Right lobe of liver (tissue), 6 donors: ENCODE data around the gene ROPN1L. TPM values are rescaled to one million over a fixed set of nuclear protein-coding genes. Genes with fewer than 3 reads are reported as not detected.

Source experiments
- ATAC-seq, 4 donors: fragments of 200-7000 bp; cut with Tn5 transposase; one replicate each; pipeline ENCODE4 v1.9.1; 2020; ENCODE audit warnings: mild to moderate bottlenecking in 4 of 4, moderate library complexity in 4 of 4
- DNase-seq, 3 donors: peaks; one replicate each; pipeline ENCODE4 v3.0.0-alpha.2; 2020
- H3K27ac ChIP-seq, 3 donors: fragments of 200-600 bp; one replicate each; pipeline ENCODE4 v1.8.0; 2022
- H3K27me3 ChIP-seq, 2 donors: fragments of 200-600 bp; one replicate each; pipeline ENCODE4 v1.8.0; 2022
- H3K36me3 ChIP-seq, 4 donors: fragments of 200-600 bp; sonication (generic) in 1 of 4; one replicate each; pipeline versions ENCODE4 v1.5.1 to v1.8.0; 2017 to 2022; ENCODE audit warnings: control low read depth in 1 of 4
- H3K4me1 ChIP-seq, 4 donors: fragments of 200-600 bp; sonication (generic) in 1 of 4; one replicate each; pipeline versions ENCODE4 v1.5.1 to v1.8.0; 2017 to 2022; ENCODE audit warnings: control low read depth in 1 of 4
- H3K4me3 ChIP-seq, 3 donors: fragments of 200-600 bp; one replicate each; pipeline ENCODE4 v1.8.0; 2022
- H3K9me3 ChIP-seq, 4 donors: fragments of 200-600 bp; sonication (generic) in 1 of 4; one replicate each; pipeline versions ENCODE4 v1.5.1 to v1.8.0; 2017 to 2022; ENCODE audit warnings: control low read depth in 1 of 4
- POLR2A ChIP-seq: fragments of 450-650 bp; IDR thresholded peaks from one replicate; pipeline ENCODE4 v1.6.1; 2017; ENCODE audit warnings: antibody characterized with exemption, mild to moderate bottlenecking
- WGBS: methylation state at CpG from one replicate; pipeline ENCODE4 v1.1.6; 2018; ENCODE audit warnings: low coverage, low lambda C conversion rate; ENCODE audit not compliant: insufficient coverage; ENCODE audit errors: missing lambda C conversion rate; 5-methylcytosine and 5-hydroxymethylcytosine counted together
- intact Hi-C, 2 donors: fragments of 100-400 bp; cut with DNase I; formaldehyde crosslinking; loops; one replicate each; pipeline versions ENCODE4 v1.11.2 to v1.14.1; 2022
- total RNA-seq, 6 experiments: library from RNA; depleted of rRNA in 2 of 6; stranded (reverse); fragments of >200 nt in 2 of 6; fragmentation: NEBNext Ultra II Directional in 3 of 6; extraction: Animal tissue kit (Norgen Biotek cat#: 25700) in 3 of 6; gene quantifications; one replicate each; pipeline versions ENCODE4 v1.1.0 to v1.2.4, GENCODE V29; 2016 to 2023
- TF ChIP-seq, protein P1 (sequence below), 4 donors: fragments of 200-600 bp in 3 of 4; fragments of 450-650 bp in 1 of 4; IDR thresholded peaks; one replicate each; pipeline versions ENCODE4 v1.5.1 to v1.8.0; 2016 to 2022; ENCODE audit warnings: antibody characterized with exemption in 4 of 4, mild to moderate bottlenecking in 2 of 4
- donor health status: DM: no; HTN: yes; CAD: no.
- donor health status: DM: no; HTN: no; CAD: no.
- donor health status: DM: no; HTN: no; CAD: no.
- donor health status: DM: no; HTN: yes; CAD: no.
- donor health status: DM: no; HTN: yes; CAD: no.

ROPN1L gene
- total RNA-seq, 6 experiments from 2014 or later, result 0.24 to 0.83 (median 0.40) TPM; not detected in 2

GRCh38 chr5:10421896-10422691 lies 19.6 kb upstream of the ROPN1L start:
- Histone ChIP-seq H3K4me1 (no peaks in the 10 kb centered on the region), H3K27me3 (no peaks in the 10 kb centered on the region), H3K9me3 (no peaks in the 10 kb centered on the region), H3K4me3 (no peak overlapping the region), H3K36me3 (peaks cover 0 to 65% (median 29%) of the 10 kb centered on the region in 4 donors), H3K27ac (peak overlapping the region in 1 of 3 donors; percentile 6)
- no peak for DNase-seq
- intact Hi-C loops, result no loop called here
- WGBS, result 60% methylated on average over 12 of the region's 12 CpGs
- peak; percentile 61 to 80 (median 78) for ATAC-seq
- TF ChIP-seq, protein P1, sequence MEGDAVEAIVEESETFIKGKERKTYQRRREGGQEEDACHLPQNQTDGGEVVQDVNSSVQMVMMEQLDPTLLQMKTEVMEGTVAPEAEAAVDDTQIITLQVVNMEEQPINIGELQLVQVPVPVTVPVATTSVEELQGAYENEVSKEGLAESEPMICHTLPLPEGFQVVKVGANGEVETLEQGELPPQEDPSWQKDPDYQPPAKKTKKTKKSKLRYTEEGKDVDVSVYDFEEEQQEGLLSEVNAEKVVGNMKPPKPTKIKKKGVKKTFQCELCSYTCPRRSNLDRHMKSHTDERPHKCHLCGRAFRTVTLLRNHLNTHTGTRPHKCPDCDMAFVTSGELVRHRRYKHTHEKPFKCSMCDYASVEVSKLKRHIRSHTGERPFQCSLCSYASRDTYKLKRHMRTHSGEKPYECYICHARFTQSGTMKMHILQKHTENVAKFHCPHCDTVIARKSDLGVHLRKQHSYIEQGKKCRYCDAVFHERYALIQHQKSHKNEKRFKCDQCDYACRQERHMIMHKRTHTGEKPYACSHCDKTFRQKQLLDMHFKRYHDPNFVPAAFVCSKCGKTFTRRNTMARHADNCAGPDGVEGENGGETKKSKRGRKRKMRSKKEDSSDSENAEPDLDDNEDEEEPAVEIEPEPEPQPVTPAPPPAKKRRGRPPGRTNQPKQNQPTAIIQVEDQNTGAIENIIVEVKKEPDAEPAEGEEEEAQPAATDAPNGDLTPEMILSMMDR (IDR thresholded peaks at IDR 0.05), result no peak
- no peak for TF ChIP-seq POLR2A

GRCh38 chr5:10423022-10423421 lies 18.7 kb upstream of the ROPN1L start:
- Histone ChIP-seq H3K27ac (no peak overlapping the region), H3K36me3 (peaks cover 0 to 65% (median 27%) of the 10 kb centered on the region in 4 donors), H3K9me3 (no peaks in the 10 kb centered on the region), H3K4me1 (no peaks in the 10 kb centered on the region), H3K4me3 (no peak overlapping the region), H3K27me3 (no peaks in the 10 kb centered on the region)
- ATAC-seq, result no peak
- TF ChIP-seq, protein P1 (IDR thresholded peaks at IDR 0.05), result no peak
- TF ChIP-seq POLR2A, result no peak
- intact Hi-C loops, result no loop called here
- no peak for DNase-seq
- WGBS, result 56% methylated on average over 2 of the region's 2 CpGs

DNA sequence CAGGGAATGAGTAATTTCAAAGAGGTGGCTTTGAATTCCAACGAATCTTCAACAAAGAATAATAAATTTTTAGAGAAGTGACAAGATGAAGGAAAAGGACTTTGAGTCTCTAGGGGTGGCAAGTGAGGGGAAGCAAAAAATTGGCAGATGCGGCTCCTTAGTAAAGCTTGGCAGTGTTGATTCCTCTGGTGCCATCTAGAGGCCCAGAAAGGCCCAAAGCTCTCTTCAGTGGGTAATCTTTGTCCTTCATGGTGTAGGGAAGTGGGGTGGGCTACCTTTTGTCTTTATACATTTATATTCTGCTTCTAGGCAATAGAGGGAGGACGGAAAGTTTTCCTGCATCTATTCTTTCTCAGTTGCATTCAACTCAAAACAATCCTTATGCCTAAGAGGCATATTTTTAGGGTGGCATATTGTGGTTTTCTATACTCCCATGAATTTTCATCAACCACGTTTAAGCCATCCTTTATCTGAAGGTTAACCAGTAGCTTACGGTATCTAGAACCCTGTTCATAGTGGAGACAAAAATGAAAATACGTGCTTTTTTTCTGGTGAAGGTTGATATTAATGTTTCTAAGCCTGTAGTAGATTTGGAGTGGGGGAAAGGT lies 17.5 kb upstream of the ROPN1L start:
- peak; percentile 55 to 60 (median 60) for ATAC-seq
- peaks cover 0 to 56% (median 23%) of the 10 kb centered on the region in 4 donors for H3K36me3 ChIP-seq
- no peaks in the 10 kb centered on the region for H3K4me1 ChIP-seq
- no peaks in the 10 kb centered on the region for H3K9me3 ChIP-seq
- TF ChIP-seq, protein P1 (IDR thresholded peaks at IDR 0.05), result peak; percentile 21 to 51 (median 48)
- TF ChIP-seq POLR2A, result no peak
- 65% methylated on average over 6 of the region's 6 CpGs for WGBS
- no peak overlapping the region for H3K4me3 ChIP-seq
- H3K27ac ChIP-seq, result no peak overlapping the region
- DNase-seq, result no peak
- H3K27me3 ChIP-seq, result no peaks in the 10 kb centered on the region
- intact Hi-C loops, result no loop called here

DNA sequence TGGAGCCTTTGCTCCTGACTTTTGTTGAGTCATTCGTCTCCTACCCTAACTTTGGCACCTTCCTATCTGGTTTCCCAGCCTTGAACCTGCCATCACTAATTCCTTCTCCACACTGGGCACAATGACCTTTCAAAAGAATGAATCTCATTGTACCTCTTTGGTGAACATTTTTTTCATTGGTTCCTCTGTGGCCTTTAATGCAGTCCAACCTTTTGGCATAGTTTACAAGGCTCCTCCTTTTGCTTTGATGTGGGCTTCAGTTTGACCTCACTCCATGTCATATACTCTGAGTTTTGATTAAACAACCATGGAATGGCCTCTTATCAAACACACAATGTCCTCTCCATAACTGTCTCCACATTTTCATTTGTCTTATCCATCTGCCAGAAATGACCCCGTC lies 14.5 kb upstream of the ROPN1L start:
- H3K27ac ChIP-seq, result no peak overlapping the region
- no peaks in the 10 kb centered on the region for H3K9me3 ChIP-seq
- H3K27me3 ChIP-seq, result no peaks in the 10 kb centered on the region
- no peak for ATAC-seq
- intact Hi-C loops, result no loop called here
- peaks cover 0 to 63% (median 27%) of the 10 kb centered on the region in 4 donors for H3K36me3 ChIP-seq
- no peak for DNase-seq
- no peak overlapping the region for H3K4me3 ChIP-seq
- no peak for TF ChIP-seq POLR2A
- TF ChIP-seq, protein P1 (IDR thresholded peaks at IDR 0.05), result no peak
- H3K4me1 ChIP-seq, result no peaks in the 10 kb centered on the region
- WGBS, result 91% methylated on average over 2 of the region's 2 CpGs
